ENCODE results near the gene TCF3. TPM values are rescaled to one million over a fixed set of nuclear protein-coding genes. Genes with fewer than 3 reads are reported as not detected.
"Not testable (repeated sequence)": the region's sequence is repeated elsewhere in the genome, so short reads cannot be mapped to it uniquely, and the experiment has no call there.

Gene TCF3
- total RNA-seq, 1 experiment from 2014 or later = 277 TPM

DNA sequence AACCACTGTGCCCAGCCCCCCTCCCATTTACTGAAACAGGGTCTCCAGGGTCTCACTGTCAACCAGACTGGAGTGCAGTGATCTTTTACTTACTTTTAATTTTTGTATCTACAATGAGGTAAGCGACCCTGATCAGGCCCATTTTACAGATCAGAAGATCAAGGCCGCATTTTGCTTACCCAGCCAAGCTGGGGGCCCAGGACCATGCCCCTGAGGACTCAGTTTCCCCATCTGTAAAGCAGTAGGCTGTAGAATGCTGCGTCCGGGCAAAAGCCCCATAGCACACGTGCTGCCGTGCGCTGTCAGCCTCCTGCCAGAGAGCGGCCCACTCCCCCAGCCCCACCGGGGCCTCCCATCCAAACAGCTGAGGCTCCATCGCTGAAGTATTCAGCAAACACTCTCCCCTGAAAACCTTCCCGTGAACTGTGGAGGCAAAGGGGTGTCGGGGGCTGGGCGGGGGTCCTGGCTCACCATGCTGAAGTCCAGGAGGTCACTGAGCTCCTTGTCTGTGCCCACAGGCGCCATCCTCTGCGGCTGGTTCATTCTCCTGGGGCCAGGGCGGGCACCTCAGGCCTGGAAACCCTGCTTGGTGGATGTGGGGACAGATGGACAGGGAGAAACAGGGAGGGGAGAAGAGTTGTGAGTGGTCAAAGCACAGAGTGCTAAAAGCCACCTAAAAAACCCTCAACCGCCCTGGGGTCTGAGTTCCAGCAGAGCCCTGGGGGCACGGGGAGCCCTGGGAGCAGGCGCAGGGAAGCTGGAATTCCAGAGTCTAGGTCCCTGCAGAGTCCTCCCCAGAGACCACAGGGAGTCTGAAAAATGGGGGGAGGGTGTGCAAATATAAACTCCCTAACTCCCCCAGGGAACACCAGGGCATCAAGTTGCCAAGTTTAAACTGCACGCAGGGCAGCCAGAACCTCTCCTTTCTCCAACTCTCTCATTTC is 2.4 kb downstream of the TCF3 start:
- H3K36me3 ChIP-seq (replicated peaks; ENCODE audit: control insufficient read depth, insufficient read depth, low read length) = peaks cover 17% of the 10 kb centered on the region
- peak overlapping the region; percentile 73 for H3K4me3 ChIP-seq (ENCODE audit: insufficient read depth, low read depth, low read length)
- no peaks in the 10 kb centered on the region for H3K27me3 ChIP-seq (ENCODE audit: control insufficient read depth, insufficient read depth, low read length)
- DNase-seq = no peak

- peaks cover 18% of the 10 kb centered on the region for H3K36me3 ChIP-seq (replicated peaks; ENCODE audit: control insufficient read depth, insufficient read depth, low read length)
- DNase-seq = no peak
- H3K27me3 ChIP-seq (ENCODE audit: control insufficient read depth, insufficient read depth, low read length) = no peaks in the 10 kb centered on the region
- H3K4me3 ChIP-seq (ENCODE audit: insufficient read depth, low read depth, low read length) = no peak overlapping the region
Observed at GRCh38 chr19:1648920-1649541, 3.4 kb downstream of the TCF3 start.

- DNase-seq = peak; percentile 47
- H3K36me3 ChIP-seq (replicated peaks; ENCODE audit: control insufficient read depth, insufficient read depth, low read length) = peaks cover 20% of the 10 kb centered on the region
- H3K27me3 ChIP-seq (ENCODE audit: control insufficient read depth, insufficient read depth, low read length) = no peaks in the 10 kb centered on the region
- no peak overlapping the region for H3K4me3 ChIP-seq (ENCODE audit: insufficient read depth, low read depth, low read length)
Observed at GRCh38 chr19:1648459-1648849, 4.0 kb downstream of the TCF3 start.

- peaks cover 23% of the 10 kb centered on the region for H3K36me3 ChIP-seq (replicated peaks; ENCODE audit: control insufficient read depth, insufficient read depth, low read length)
- H3K27me3 ChIP-seq (ENCODE audit: control insufficient read depth, insufficient read depth, low read length) = no peaks in the 10 kb centered on the region
- no peak overlapping the region for H3K4me3 ChIP-seq (ENCODE audit: insufficient read depth, low read depth, low read length)
- DNase-seq = peak; percentile 61
Observed at GRCh38 chr19:1647501-1648458, 4.6 kb downstream of the TCF3 start.

GRCh38 chr19:1646659-1647453 is 5.6 kb downstream of the TCF3 start:
- DNase-seq = no peak
- no peak overlapping the region for H3K4me3 ChIP-seq (ENCODE audit: insufficient read depth, low read depth, low read length)
- H3K27me3 ChIP-seq (ENCODE audit: control insufficient read depth, insufficient read depth, low read length) = no peaks in the 10 kb centered on the region
- peaks cover 25% of the 10 kb centered on the region for H3K36me3 ChIP-seq (replicated peaks; ENCODE audit: control insufficient read depth, insufficient read depth, low read length)

- peaks cover 28% of the 10 kb centered on the region for H3K36me3 ChIP-seq (replicated peaks; ENCODE audit: control insufficient read depth, insufficient read depth, low read length)
Observed at GRCh38 chr19:1646149-1646548, 6.3 kb downstream of the TCF3 start.

DNA sequence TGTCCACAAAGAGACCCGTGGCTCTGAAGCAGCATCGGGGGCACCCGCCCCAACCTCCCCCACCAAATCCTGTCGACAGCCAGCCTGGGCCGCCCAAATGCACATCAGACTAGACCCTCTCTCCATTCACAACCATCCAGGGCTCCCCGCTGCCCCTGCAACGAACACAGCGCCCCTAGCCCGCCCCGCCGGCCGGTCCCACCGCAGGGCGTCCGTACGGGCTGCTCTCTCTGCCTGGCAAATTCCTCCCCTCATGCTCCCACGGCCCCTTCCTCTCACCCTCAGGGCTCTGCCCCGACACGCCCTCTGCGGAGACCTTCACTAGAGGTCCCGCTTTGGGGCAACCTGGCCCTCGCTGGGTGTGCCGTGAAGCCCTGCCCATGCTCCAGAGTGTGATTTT is 7.1 kb downstream of the TCF3 start:
- Histone ChIP-seq H3K4me3 (ENCODE audit: insufficient read depth, low read depth, low read length) (no peak overlapping the region), H3K36me3 (replicated peaks; ENCODE audit: control insufficient read depth, insufficient read depth, low read length) (peaks cover 29% of the 10 kb centered on the region), H3K27me3 (ENCODE audit: control insufficient read depth, insufficient read depth, low read length) (no peaks in the 10 kb centered on the region)
- peak; percentile 66 for DNase-seq

More at GRCh38 chr19:1646149-1646548, 6.3 kb downstream of the TCF3 start:
- Histone ChIP-seq H3K4me3 (ENCODE audit: insufficient read depth, low read depth, low read length) (no peak overlapping the region), H3K27me3 (ENCODE audit: control insufficient read depth, insufficient read depth, low read length) (no peaks in the 10 kb centered on the region)
- no peak for DNase-seq

DNA sequence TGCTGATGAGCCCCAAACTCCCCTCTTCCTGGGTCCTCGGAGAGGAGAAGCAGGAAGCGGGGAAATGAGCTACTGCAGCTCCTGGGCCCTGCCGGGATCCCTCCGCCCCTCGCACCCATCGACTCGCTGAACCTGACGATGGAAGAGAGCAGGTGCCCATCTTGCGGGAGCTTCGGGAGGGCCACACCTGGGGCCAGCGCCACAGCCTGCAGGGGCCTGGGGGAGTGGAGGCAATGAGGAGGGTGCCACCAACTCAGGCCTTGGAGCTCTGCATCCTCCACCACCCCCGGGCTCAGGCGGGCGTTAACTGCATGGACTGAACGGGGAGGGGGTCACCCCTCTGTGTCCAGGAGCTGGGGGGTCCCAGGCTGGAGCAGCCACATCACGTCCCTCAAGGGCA is 8.3 kb downstream of the TCF3 start:
- DNase-seq = no peak
- Histone ChIP-seq H3K27me3 (ENCODE audit: control insufficient read depth, insufficient read depth, low read length) (no peaks in the 10 kb centered on the region), H3K36me3 (replicated peaks; ENCODE audit: control insufficient read depth, insufficient read depth, low read length) (peaks cover 22% of the 10 kb centered on the region), H3K4me3 (ENCODE audit: insufficient read depth, low read depth, low read length) (no peak overlapping the region)

GRCh38 chr19:1640893-1641448 is 11.4 kb downstream of the TCF3 start:
- H3K36me3 ChIP-seq (replicated peaks; ENCODE audit: control insufficient read depth, insufficient read depth, low read length) = peaks cover 23% of the 10 kb centered on the region
- not testable (repeated sequence) for H3K4me3 ChIP-seq (ENCODE audit: insufficient read depth, low read depth, low read length); DNase-seq; H3K27me3 ChIP-seq (ENCODE audit: control insufficient read depth, insufficient read depth, low read length)

DNA sequence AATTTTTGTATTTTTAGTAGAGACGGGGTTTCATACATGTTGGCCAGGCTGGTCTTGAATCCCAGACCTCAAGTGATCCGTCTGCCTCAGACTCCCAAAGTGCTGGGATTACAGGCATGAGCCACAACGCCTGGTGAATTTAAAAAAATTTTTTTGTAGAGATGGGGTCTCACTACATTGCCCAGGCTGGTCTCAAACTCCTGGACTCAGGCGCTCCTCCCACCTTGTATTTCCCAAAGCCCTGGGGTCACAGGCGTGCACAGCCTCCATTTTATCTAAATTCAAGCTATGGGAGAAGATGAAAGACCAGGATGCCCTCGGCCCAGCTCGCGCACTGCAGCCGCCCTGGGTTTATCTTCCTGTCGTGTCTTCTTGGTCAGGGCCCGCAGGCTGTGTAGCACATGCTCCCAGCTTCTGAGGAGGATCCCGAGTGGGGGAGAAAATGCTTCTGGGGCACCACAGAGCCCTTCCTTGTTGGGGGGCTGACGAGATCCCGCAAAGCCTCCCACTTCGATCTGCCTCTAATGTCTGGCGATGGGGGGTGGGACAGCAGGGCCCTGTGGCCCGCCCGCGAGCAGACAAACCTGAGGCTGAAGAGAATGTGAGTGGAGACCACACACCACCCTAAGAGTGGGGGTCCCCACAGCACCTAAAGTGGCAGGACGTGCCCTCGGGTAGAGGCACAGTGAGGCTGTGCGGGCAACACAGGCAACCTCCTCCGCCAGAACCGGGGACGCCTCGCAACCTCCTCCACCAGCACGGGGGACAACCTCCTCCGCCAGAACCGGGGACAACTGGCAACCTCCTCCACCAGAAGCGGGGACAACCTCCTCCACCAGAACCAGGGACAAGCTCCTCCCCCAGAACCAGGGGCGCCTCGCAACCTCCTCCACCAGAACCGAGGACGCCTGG is 15.8 kb downstream of the TCF3 start:
- no peak overlapping the region for H3K4me3 ChIP-seq (ENCODE audit: insufficient read depth, low read depth, low read length)
- peaks cover 20% of the 10 kb centered on the region for H3K36me3 ChIP-seq (replicated peaks; ENCODE audit: control insufficient read depth, insufficient read depth, low read length)
- no peaks in the 10 kb centered on the region for H3K27me3 ChIP-seq (ENCODE audit: control insufficient read depth, insufficient read depth, low read length)
- DNase-seq = no peak

GRCh38 chr19:1634938-1635243 is 17.5 kb downstream of the TCF3 start:
- no peaks in the 10 kb centered on the region for H3K27me3 ChIP-seq (ENCODE audit: control insufficient read depth, insufficient read depth, low read length)
- H3K36me3 ChIP-seq (replicated peaks; ENCODE audit: control insufficient read depth, insufficient read depth, low read length) = peaks cover 17% of the 10 kb centered on the region
- no peak for DNase-seq
- no peak overlapping the region for H3K4me3 ChIP-seq (ENCODE audit: insufficient read depth, low read depth, low read length)

DNA sequence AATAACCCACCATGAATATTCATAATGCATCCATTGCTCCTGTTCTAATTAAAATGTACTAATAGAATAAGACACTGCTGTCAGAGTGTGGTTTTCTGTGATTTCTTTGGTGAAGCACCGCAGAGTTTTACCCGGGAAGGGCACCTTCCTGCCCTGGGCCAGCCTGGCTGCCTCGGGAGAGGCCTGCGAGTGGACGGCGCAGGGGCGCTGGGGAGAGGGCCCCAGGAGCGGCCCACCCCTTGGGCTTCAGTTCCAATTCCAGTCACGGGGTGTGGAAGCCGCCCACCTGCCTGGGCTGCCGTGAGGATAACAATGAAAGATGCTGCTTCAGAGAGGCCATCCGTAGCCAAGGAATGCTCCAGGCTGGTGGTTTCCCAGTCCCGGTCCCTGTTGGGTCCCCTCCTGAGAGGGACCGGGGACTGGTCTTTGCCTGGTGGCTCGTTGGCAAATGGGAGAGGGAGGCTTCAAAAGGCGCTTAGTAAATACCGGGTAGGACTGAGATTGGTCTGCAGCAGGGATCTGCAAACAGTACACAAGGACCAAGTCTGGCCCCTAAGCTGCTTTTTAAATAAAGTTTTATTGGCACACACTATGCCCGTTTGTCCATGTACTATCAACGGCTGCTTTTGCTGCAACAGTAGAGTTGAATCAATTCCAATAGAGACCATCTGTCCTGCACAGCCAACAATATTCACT is 18.0 kb downstream of the TCF3 start:
- no peak for DNase-seq
- no peak overlapping the region for H3K4me3 ChIP-seq (ENCODE audit: insufficient read depth, low read depth, low read length)
- H3K27me3 ChIP-seq (ENCODE audit: control insufficient read depth, insufficient read depth, low read length) = no peaks in the 10 kb centered on the region
- H3K36me3 ChIP-seq (replicated peaks; ENCODE audit: control insufficient read depth, insufficient read depth, low read length) = peaks cover 17% of the 10 kb centered on the region

Measured in H7 (cell line).